SK-N-SH (cell line): ENCODE measurements around the gene RFTN1. TPM values are rescaled to one million over a fixed set of nuclear protein-coding genes. Genes with fewer than 3 reads are reported as not detected.

Source experiments
- CTCF ChIA-PET: fragments of 300-600, 350-600 bp; formaldehyde crosslinking; extraction: SDS; loops from one replicate; lab custom pipeline; 2021; lab: Yijun Ruan, JAX
- POLR2A ChIA-PET: fragments of 350-600 bp; sonication (Branson Sonifier 250); formaldehyde crosslinking; extraction: SDS; loops from one replicate; lab custom pipeline; 2020; ENCODE audit warnings: antibody characterized with exemption, inconsistent platforms; lab: Yijun Ruan, JAX
- DNase-seq: peaks from one replicate; pipeline ENCODE4 v3.0.0; 2012
- H2AFZ ChIP-seq: fragments of 200-600 bp; sonication (generic); 2 replicates; pipeline ENCODE4 v1.8.1; 2016; ENCODE audit warnings: antibody characterized with exemption, mild to moderate bottlenecking, low read depth
- H3F3A ChIP-seq: fragments of 200-600 bp; sonication (generic); replicated peaks from 2 replicates; pipeline ENCODE3; 2016; ENCODE audit warnings: antibody characterized with exemption, mild to moderate bottlenecking; ENCODE audit not compliant: insufficient read depth
- H3K27ac ChIP-seq, 2 experiments: fragments of 200-500 bp in 1 of 2; fragments of 200-600 bp in 1 of 2; sonication (Bioruptor generic) in 1 of 2; sonication (generic), shearing (Covaris generic) in 1 of 2; 2 replicates each; pipeline versions ENCODE4 v1.5.1 to v1.6.1; 2014 to 2016; ENCODE audit warnings: low read depth in 2 of 2, inconsistent platforms in 1 of 2, low read length in 1 of 2, mild to moderate bottlenecking in 1 of 2, mixed read lengths in 1 of 2
- H3K27me3 ChIP-seq: fragments of 200-600 bp; sonication (generic), shearing (Covaris generic); 2 replicates; pipeline ENCODE4 v1.6.1; 2016; ENCODE audit warnings: mixed run types; ENCODE audit not compliant: insufficient read depth
- H3K36me3 ChIP-seq, 2 experiments: fragments of 200-500 bp in 1 of 2; fragments of 200-600 bp in 1 of 2; sonication (Bioruptor generic) in 1 of 2; sonication (generic) in 1 of 2; replicated peaks in 1 of 2; 2 replicates each; pipeline versions ENCODE3 to v1.5.1; 2014 to 2016; ENCODE audit warnings: low read length in 1 of 2, mild to moderate bottlenecking in 1 of 2; ENCODE audit not compliant: insufficient read depth in 2 of 2, control insufficient read depth in 1 of 2
- H3K4me1 ChIP-seq, 2 experiments: fragments of 200-500 bp in 1 of 2; fragments of 200-600 bp in 1 of 2; sonication (Bioruptor generic) in 1 of 2; sonication (generic), shearing (Covaris generic) in 1 of 2; 2 replicates each; pipeline versions ENCODE4 v1.5.1 to v1.6.1; 2014 to 2016; ENCODE audit warnings: low read depth in 1 of 2, low read length in 1 of 2, mixed run types in 1 of 2; ENCODE audit not compliant: insufficient read depth in 2 of 2, control insufficient read depth in 1 of 2
- H3K4me2 ChIP-seq: fragments of 200-600 bp; sonication (generic), shearing (Covaris generic); 2 replicates; pipeline ENCODE4 v1.6.1; 2017; ENCODE audit warnings: mixed run types
- H3K4me3 ChIP-seq, 2 experiments: fragments of 200-500 bp in 1 of 2; fragments of 200-600 bp in 1 of 2; sonication (Bioruptor generic) in 1 of 2; sonication (generic), shearing (Covaris generic) in 1 of 2; 2 replicates each; pipeline versions ENCODE4 v1.5.1 to v1.8.1; 2014 to 2016; ENCODE audit warnings: low read depth in 2 of 2, inconsistent platforms in 1 of 2, low read length in 1 of 2, mild to moderate bottlenecking in 1 of 2, mixed read lengths in 1 of 2, moderate library complexity in 1 of 2
- H3K79me2 ChIP-seq: fragments of 200-600 bp; sonication (generic); 2 replicates; pipeline ENCODE4 v1.8.1; 2017; ENCODE audit warnings: mild to moderate bottlenecking; ENCODE audit not compliant: insufficient read depth
- H3K9ac ChIP-seq: fragments of 200-600 bp; sonication (generic); 2 replicates; pipeline ENCODE4 v1.6.1; 2017; ENCODE audit warnings: mixed run types
- H3K9me2 ChIP-seq: fragments of 200-600 bp; sonication (generic); 2 replicates; pipeline ENCODE4 v1.6.1; 2017; ENCODE audit warnings: mixed run types
- H3K9me3 ChIP-seq: fragments of 200-600 bp; sonication (generic); 2 replicates; pipeline ENCODE4 v1.6.1; 2017; ENCODE audit warnings: mixed run types, mild to moderate bottlenecking, moderate library complexity
- H4K20me1 ChIP-seq: fragments of 200-600 bp; sonication (generic); 2 replicates; pipeline ENCODE4 v1.6.1; 2017; ENCODE audit warnings: mild to moderate bottlenecking, mixed run types; ENCODE audit not compliant: insufficient read depth
- CHD2 ChIP-seq: fragments of 150-350 bp; IDR thresholded peaks from 2 replicates; pipeline ENCODE4 v1.6.1; 2018; ENCODE audit warnings: low read length; ENCODE audit not compliant: partially characterized antibody
- EZH2phosphoT487 ChIP-seq: fragments of 200-600 bp; sonication (generic); IDR thresholded peaks from 2 replicates; pipeline ENCODE4 v1.6.1; 2017; ENCODE audit warnings: low read depth, mixed run types, mild to moderate bottlenecking, antibody characterized with exemption, moderate library complexity, borderline replicate concordance
- FOSL2 ChIP-seq: IDR thresholded peaks from 2 replicates; pipeline ENCODE4 v1.4.0; 2012; ENCODE audit warnings: low read depth, mild to moderate bottlenecking, moderate library complexity, borderline replicate concordance
- FOXJ3 ChIP-seq: sonication (generic); formaldehyde crosslinking; IDR thresholded peaks from 2 replicates; pipeline ENCODE4 v1.5.1; 2020; ENCODE audit warnings: mild to moderate bottlenecking, missing genetic modification reagents
- GATA2 ChIP-seq: sonication (generic); formaldehyde crosslinking; IDR thresholded peaks from 2 replicates; pipeline ENCODE4 v1.5.0; 2020; ENCODE audit warnings: mild to moderate bottlenecking, missing genetic modification reagents
- IRF3 ChIP-seq: fragments of 150-350 bp; IDR thresholded peaks from 2 replicates; pipeline ENCODE4 v1.6.1; 2016; ENCODE audit warnings: mild to moderate bottlenecking, low read depth, low read length
- JUND ChIP-seq: IDR thresholded peaks from 2 replicates; pipeline ENCODE4 v1.4.0; 2012
- MXI1 ChIP-seq: IDR thresholded peaks from 2 replicates; pipeline ENCODE4 v1.6.1; 2012; ENCODE audit warnings: mild to moderate bottlenecking, low read depth, low read length, improper control_type of control experiment
- NRF1 ChIP-seq: IDR thresholded peaks from 2 replicates; pipeline ENCODE4 v1.6.1; 2012; ENCODE audit warnings: low read depth, mild to moderate bottlenecking, low read length
- RAD21 ChIP-seq: IDR thresholded peaks from 2 replicates; pipeline ENCODE4 v1.6.1; 2012; ENCODE audit warnings: mild to moderate bottlenecking, low read length
- RCOR1 ChIP-seq: fragments of 150-350 bp; IDR thresholded peaks from 2 replicates; pipeline ENCODE4 v1.6.1; 2017; ENCODE audit warnings: antibody characterized with exemption, low read length
- RFX5 ChIP-seq: IDR thresholded peaks from 2 replicates; pipeline ENCODE4 v1.6.1; 2012; ENCODE audit warnings: mild to moderate bottlenecking, improper control_type of control experiment, low read length
- TAF1 ChIP-seq: IDR thresholded peaks from 2 replicates; pipeline ENCODE4 v1.6.1; 2012; ENCODE audit warnings: low read depth, mild to moderate bottlenecking, low read length, moderate library complexity, borderline replicate concordance
- TCF12 ChIP-seq: IDR thresholded peaks from 2 replicates; pipeline ENCODE4 v1.4.0; 2012
- ZBTB33 ChIP-seq: IDR thresholded peaks from 2 replicates; pipeline ENCODE4 v1.4.0; 2012; ENCODE audit warnings: low read depth, borderline replicate concordance
- WGBS: methylation state at CpG from one replicate; pipeline ENCODE4 v1.1.6; 2017; ENCODE audit warnings: low lambda C conversion rate; 5-methylcytosine and 5-hydroxymethylcytosine counted together
- polyA plus RNA-seq, 3 experiments: library from polyadenylated mRNA; depleted of rRNA; stranded (reverse); fragments of >200 nt; gene quantifications; 2 replicates each; pipeline ENCODE4 v1.2.3, GENCODE V29; 2012

RFTN1 gene
- polyA plus RNA-seq, 1 of the 3 experiments (the other 2 are of a cell fraction), result 21.2 TPM

- no peak overlapping the region for H3K4me3 ChIP-seq
- H3K9ac ChIP-seq, result no peak overlapping the region
- peaks cover under 1 to 29% of the 10 kb centered on the region in 2 experiments; a peak in 2 of 4 replicates for H3K4me1 ChIP-seq
- no peaks in the 10 kb centered on the region for H3K9me2 ChIP-seq
- ChIA-PET POLR2A (interaction anchor here (0.9 kb wide), 1 partner anchor 9 kb away, joined by 5 read pairs; no protein-coding TSS in a partner anchor), CTCF (interaction anchor here (0.9 to 1.3 kb wide), 2 partner anchors 13 to 215 kb away, joined by 4 read pairs; no protein-coding TSS in a partner anchor)
- no peak overlapping the region; a peak in 1 of 4 replicates for H3K27ac ChIP-seq
- WGBS, result 50% methylated on average over 4 of the region's 4 CpGs
- H2AFZ ChIP-seq, result no peak overlapping the region
- no peaks in the 10 kb centered on the region; the same call in 1 of the 2 replicates for H4K20me1 ChIP-seq
- no peaks in the 10 kb centered on the region for H3K27me3 ChIP-seq
- DNase-seq, result no peak
- peaks cover 4 to 10% of the 10 kb centered on the region in 2 experiments for H3K36me3 ChIP-seq
- no peaks in the 10 kb centered on the region for H3K9me3 ChIP-seq
- H3K79me2 ChIP-seq, result peaks cover 86% of the 10 kb centered on the region
- no peak for TF ChIP-seq NRF1
- TF ChIP-seq RAD21, result no peak
- no peak for TF ChIP-seq MXI1
- TF ChIP-seq TAF1, result no peak
- TF ChIP-seq RFX5, result no peak
- TF ChIP-seq ZBTB33, result no peak
- H3F3A ChIP-seq, result no peaks in the 10 kb centered on the region
- H3K4me2 ChIP-seq, result no peak overlapping the region
These were observed 8.8 kb downstream of the RFTN1 start for GRCh38 chr3:16504692-16505091.

GRCh38 chr3:16504242-16504641, 9.3 kb downstream of the RFTN1 start:
- DNase-seq, result no peak
- peaks cover 4 to 10% of the 10 kb centered on the region in 2 experiments for H3K36me3 ChIP-seq
- H4K20me1 ChIP-seq, result no peaks in the 10 kb centered on the region; the same call in 1 of the 2 replicates
- POLR2A ChIA-PET, result interaction anchor here (0.9 kb wide), 1 partner anchor 9 kb away, joined by 5 read pairs; no protein-coding TSS in a partner anchor
- no peaks in the 10 kb centered on the region for H3K9me3 ChIP-seq
- H3K27ac ChIP-seq, result no peak overlapping the region; a peak in 1 of 4 replicates
- peaks cover 82% of the 10 kb centered on the region for H3K79me2 ChIP-seq
- no peak overlapping the region for H3K4me3 ChIP-seq
- CTCF ChIA-PET, result interaction anchor here (0.9 to 1.3 kb wide), 2 partner anchors 13 to 214 kb away, joined by 4 read pairs; no protein-coding TSS in a partner anchor
- peaks cover 0 to 27% of the 10 kb centered on the region in 2 experiments; a peak in 2 of 4 replicates for H3K4me1 ChIP-seq
- TF ChIP-seq FOSL2 (no peak), FOXJ3 (CRISPR knock-in tag) (no peak), CHD2 (no peak), TCF12 (no peak), JUND (no peak), GATA2 (no peak), EZH2phosphoT487 (no peak), RCOR1 (no peak), NRF1 (no peak), IRF3 (no peak)
- WGBS, result 100% methylated on average over 2 of the region's 2 CpGs
- H3K27me3 ChIP-seq, result no peaks in the 10 kb centered on the region
- no peak overlapping the region for H3K4me2 ChIP-seq
- no peak overlapping the region for H3K9ac ChIP-seq
- no peaks in the 10 kb centered on the region for H3F3A ChIP-seq
- H3K9me2 ChIP-seq, result no peaks in the 10 kb centered on the region
- no peak overlapping the region for H2AFZ ChIP-seq
